IMR-90 (cell line): ENCODE measurements around the gene LENEP.

ENCODE experiments used
- BHLHE40 ChIP-seq: fragments of 150-350 bp; IDR thresholded peaks from 2 replicates; pipeline ENCODE4 v1.6.1; 2016; ENCODE audit warnings: mild to moderate bottlenecking, low read depth, low read length
- CEBPB ChIP-seq: IDR thresholded peaks from 2 replicates; pipeline ENCODE4 v1.6.1; 2012; ENCODE audit warnings: low read depth, low read length, improper control_type of control experiment
- FOS ChIP-seq: fragments of 150-350 bp; IDR thresholded peaks from 2 replicates; pipeline ENCODE4 v1.6.1; 2016; ENCODE audit warnings: low read depth, low read length
- MAZ ChIP-seq: IDR thresholded peaks from 2 replicates; pipeline ENCODE4 v1.6.1; 2012; ENCODE audit warnings: low read depth, mild to moderate bottlenecking, low read length, improper control_type of control experiment, moderate library complexity, borderline replicate concordance
- MXI1 ChIP-seq: IDR thresholded peaks from 2 replicates; pipeline ENCODE4 v1.6.1; 2012; ENCODE audit warnings: low read depth, mild to moderate bottlenecking, low read length, moderate library complexity, borderline replicate concordance
- POLR2A ChIP-seq: IDR thresholded peaks from 2 replicates; pipeline ENCODE4 v1.6.1; 2012; ENCODE audit warnings: mild to moderate bottlenecking, low read depth, low read length
- RAD21 ChIP-seq: IDR thresholded peaks from 2 replicates; pipeline ENCODE4 v1.6.1; 2012; ENCODE audit warnings: low read length, improper control_type of control experiment
- RFX5 ChIP-seq: IDR thresholded peaks from 2 replicates; pipeline ENCODE4 v1.8.0; 2012; ENCODE audit warnings: low read depth, mild to moderate bottlenecking, low read length, moderate library complexity
- SMC3 ChIP-seq: fragments of 150-350 bp; IDR thresholded peaks from 2 replicates; pipeline ENCODE4 v1.6.1; 2016; ENCODE audit warnings: low read depth, mild to moderate bottlenecking, antibody characterized with exemption, low read length, moderate library complexity
- USF2 ChIP-seq: fragments of 150-350 bp; IDR thresholded peaks from 2 replicates; pipeline ENCODE4 v1.6.1; 2017; ENCODE audit warnings: mild to moderate bottlenecking, antibody characterized with exemption, low read length, low read depth
- TF ChIP-seq, protein P1 (sequence below): conservative IDR thresholded peaks from 2 replicates; pipeline ENCODE4 v1.5.1; 2012; ENCODE audit warnings: mild to moderate bottlenecking, low read depth, low read length, improper control_type of control experiment

DNA sequence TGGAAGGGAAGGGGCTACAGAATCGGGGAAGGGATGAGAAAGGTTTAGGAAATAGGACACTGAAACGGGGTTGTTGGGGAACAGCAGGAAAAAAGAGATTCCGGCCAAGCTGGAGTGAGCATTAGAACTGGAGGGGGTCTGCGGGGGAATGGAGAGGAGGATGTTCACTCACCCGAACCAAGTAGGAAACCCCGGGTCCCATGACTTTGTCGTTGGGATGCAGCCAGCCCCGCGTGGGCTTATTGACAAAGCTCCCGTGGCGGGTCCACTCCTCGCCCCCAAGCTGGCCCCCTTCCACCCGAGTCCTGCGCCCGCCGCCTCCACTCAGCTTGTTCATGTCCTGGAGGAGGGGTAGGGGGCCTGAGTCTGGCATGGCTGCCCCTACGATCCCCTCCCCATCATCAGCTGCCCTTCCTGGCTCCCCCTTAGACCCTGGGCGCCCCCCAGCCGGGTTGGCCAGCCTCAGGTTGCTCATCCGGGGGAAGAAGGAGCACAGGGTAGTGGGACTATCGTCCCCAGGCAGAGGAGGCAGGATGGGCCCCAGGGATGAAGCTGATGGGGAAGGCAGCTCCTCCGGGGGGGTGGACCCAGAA lies 23.4 kb upstream of the LENEP start:
- no peak for TF ChIP-seq RFX5
- TF ChIP-seq, protein P1, sequence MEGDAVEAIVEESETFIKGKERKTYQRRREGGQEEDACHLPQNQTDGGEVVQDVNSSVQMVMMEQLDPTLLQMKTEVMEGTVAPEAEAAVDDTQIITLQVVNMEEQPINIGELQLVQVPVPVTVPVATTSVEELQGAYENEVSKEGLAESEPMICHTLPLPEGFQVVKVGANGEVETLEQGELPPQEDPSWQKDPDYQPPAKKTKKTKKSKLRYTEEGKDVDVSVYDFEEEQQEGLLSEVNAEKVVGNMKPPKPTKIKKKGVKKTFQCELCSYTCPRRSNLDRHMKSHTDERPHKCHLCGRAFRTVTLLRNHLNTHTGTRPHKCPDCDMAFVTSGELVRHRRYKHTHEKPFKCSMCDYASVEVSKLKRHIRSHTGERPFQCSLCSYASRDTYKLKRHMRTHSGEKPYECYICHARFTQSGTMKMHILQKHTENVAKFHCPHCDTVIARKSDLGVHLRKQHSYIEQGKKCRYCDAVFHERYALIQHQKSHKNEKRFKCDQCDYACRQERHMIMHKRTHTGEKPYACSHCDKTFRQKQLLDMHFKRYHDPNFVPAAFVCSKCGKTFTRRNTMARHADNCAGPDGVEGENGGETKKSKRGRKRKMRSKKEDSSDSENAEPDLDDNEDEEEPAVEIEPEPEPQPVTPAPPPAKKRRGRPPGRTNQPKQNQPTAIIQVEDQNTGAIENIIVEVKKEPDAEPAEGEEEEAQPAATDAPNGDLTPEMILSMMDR = no peak
- no peak for TF ChIP-seq CEBPB
- 0 out of 2 replicates have a peak, but pooled peaks have one; percentile 13 for TF ChIP-seq MXI1
- TF ChIP-seq RAD21 = no peak
- no peak; the same call in 1 of the 2 replicates for TF ChIP-seq POLR2A
- no peak for TF ChIP-seq FOS
- 0 out of 2 replicates have a peak, but pooled peaks have one; percentile 20 for TF ChIP-seq MAZ
- no peak for TF ChIP-seq USF2
- TF ChIP-seq SMC3 = no peak
- no peak for TF ChIP-seq BHLHE40
